K562 (cell line): ENCODE results near the gene GMDS. TPM values are rescaled to one million over a fixed set of nuclear protein-coding genes. Genes with fewer than 3 reads are reported as not detected.

Experiments
- ATAC-seq: fragments of 200-7000 bp; cut with Tn5 transposase; 3 replicates; pipeline ENCODE4 v1.9.1; 2020; ENCODE audit warnings: moderate library complexity
- BruUV-seq: library from RNA; stranded (reverse); fragments of 400-500 nt; replicated peaks from 2 replicates; lab custom pipeline; 2021; lab: Mats Ljungman, UMichigan
- CTCF ChIA-PET: fragments of 300-600 bp; formaldehyde crosslinking; extraction: SDS; loops from one replicate; lab custom pipeline; 2021; ENCODE audit warnings: low intra/inter-chr PET ratio; lab: Yijun Ruan, JAX
- POLR2A ChIA-PET: fragments of 300-600, 350-650 bp; sonication (Branson Sonifier 250); formaldehyde crosslinking; extraction: SDS; loops from one replicate; lab custom pipeline; 2021; ENCODE audit warnings: antibody characterized with exemption, inconsistent platforms; lab: Yijun Ruan, JAX
- DNase-seq, 4 experiments: peaks; one replicate each; pipeline versions ENCODE4 v3.0.0 to v3.0.0-alpha.2; 2011 to 2018; ENCODE audit warnings: low spot score in 3 of 4, mixed read lengths in 3 of 4; ENCODE audit errors: extremely low read depth in 1 of 4
- FAIRE-seq: peaks from 2 replicates; lab custom pipeline; 2011; peaks lifted over from hg19 to GRCh38; lab: Jason Lieb, UNC
- H2AFZ ChIP-seq: 2 replicates; pipeline ENCODE4 v1.6.0; 2011; ENCODE audit warnings: low read depth, low read length, control low read depth, inconsistent platforms
- H3K27ac ChIP-seq: fragments of 200-600 bp; 3 replicates; pipeline ENCODE4 v1.8.0; 2011; ENCODE audit warnings: low read depth, mild to moderate bottlenecking, control low read depth, inconsistent platforms, low read length, moderate library complexity, mixed read lengths; ENCODE audit errors: extremely low read depth
- H3K27me3 ChIP-seq, 2 experiments: fragments of 300-600 bp in 1 of 2; 2 replicates in 1 of 2; 3 replicates in 1 of 2; pipeline versions ENCODE4 v1.6.0 to v1.8.0; 2011; ENCODE audit warnings: inconsistent platforms in 2 of 2, low read length in 2 of 2, mild to moderate bottlenecking in 1 of 2, mixed read lengths in 1 of 2, moderate library complexity in 1 of 2; ENCODE audit not compliant: control insufficient read depth in 2 of 2, insufficient read depth in 2 of 2
- H3K36me3 ChIP-seq: fragments of 300-600 bp; 3 replicates; pipeline ENCODE4 v1.8.0; 2011; ENCODE audit warnings: mild to moderate bottlenecking, low read length, inconsistent platforms; ENCODE audit not compliant: control insufficient read depth, insufficient read depth
- H3K4me1 ChIP-seq, 2 experiments: fragments of 200-600 bp in 1 of 2; replicated peaks in 1 of 2; 2 replicates in 1 of 2; 3 replicates in 1 of 2; pipeline versions ENCODE4 v1.5.1 to v1.8.0; 2011; ENCODE audit warnings: inconsistent platforms in 2 of 2, low read length in 2 of 2, mild to moderate bottlenecking in 1 of 2, mixed read lengths in 1 of 2, moderate library complexity in 1 of 2; ENCODE audit not compliant: control insufficient read depth in 2 of 2, insufficient read depth in 2 of 2
- H3K4me2 ChIP-seq: 2 replicates; pipeline ENCODE4 v1.6.1; 2011; ENCODE audit warnings: low read length, control low read depth, inconsistent platforms, mixed read lengths; ENCODE audit not compliant: insufficient read depth
- H3K4me3 ChIP-seq: fragments of 200-600 bp; sonication (generic), shearing (Covaris generic); 2 replicates; pipeline ENCODE4 v1.5.1; 2016; ENCODE audit warnings: control low read depth, inconsistent platforms
- H3K79me2 ChIP-seq: fragments of 200-600 bp; 3 replicates; pipeline ENCODE4 v1.8.0; 2011; ENCODE audit warnings: low read length, inconsistent platforms; ENCODE audit not compliant: control insufficient read depth, insufficient read depth
- H3K9ac ChIP-seq, 2 experiments: 2 replicates each; pipeline versions ENCODE4 v1.6.0 to v1.6.1; 2011; ENCODE audit warnings: low read depth in 2 of 2, low read length in 2 of 2, control low read depth in 1 of 2, inconsistent platforms in 1 of 2, mild to moderate bottlenecking in 1 of 2, mixed read lengths in 1 of 2; ENCODE audit not compliant: insufficient read depth in 1 of 2
- H3K9me1 ChIP-seq: one replicate; pipeline ENCODE4 v1.6.0; 2011; ENCODE audit warnings: inconsistent platforms, mild to moderate bottlenecking, low read length, moderate library complexity; ENCODE audit not compliant: control insufficient read depth, insufficient read depth
- H3K9me3 ChIP-seq: replicated peaks from 2 replicates; pipeline ENCODE4 v1.5.1; 2011; ENCODE audit warnings: low read depth, low read length, inconsistent platforms; ENCODE audit not compliant: control insufficient read depth, insufficient read depth
- H4K20me1 ChIP-seq: replicated peaks from 2 replicates; pipeline ENCODE4 v1.6.1; 2011; ENCODE audit warnings: low read length, inconsistent platforms, mixed read lengths; ENCODE audit not compliant: control insufficient read depth, insufficient read depth
- DDX20 ChIP-seq: fragments of 450-650 bp; IDR thresholded peaks from 2 replicates; pipeline ENCODE4 v1.6.1; 2016; ENCODE audit warnings: missing genetic modification characterization, low read depth, mild to moderate bottlenecking, missing compliant biosample characterization, moderate library complexity
- E2F5 ChIP-seq: sonication (generic); formaldehyde crosslinking; IDR thresholded peaks from 2 replicates; pipeline ENCODE4 v1.8.0; 2022; ENCODE audit warnings: mild to moderate bottlenecking, missing genetic modification reagents
- HIVEP1 ChIP-seq: fragments of 250-450 bp; sonication (Bioruptor Pico); IDR thresholded peaks from 2 replicates; pipeline ENCODE4 v1.4.0; 2020; ENCODE audit warnings: mild to moderate bottlenecking
- HSF4 ChIP-seq: fragments of 250-450 bp; sonication (Bioruptor Pico); IDR thresholded peaks from 2 replicates; pipeline ENCODE4 v2.1.2; 2022; ENCODE audit warnings: mild to moderate bottlenecking, moderate library complexity, borderline replicate concordance
- MCM2 ChIP-seq: fragments of 450-650 bp; IDR thresholded peaks from 2 replicates; pipeline ENCODE4 v1.6.1; 2017; ENCODE audit warnings: low read depth, mild to moderate bottlenecking
- PTTG1 ChIP-seq: fragments of 450-650 bp; IDR thresholded peaks from 2 replicates; pipeline ENCODE4 v1.6.1; 2016; ENCODE audit warnings: low read depth, mild to moderate bottlenecking, missing genetic modification characterization, missing compliant biosample characterization
- SP2 ChIP-seq: IDR thresholded peaks from 2 replicates; pipeline ENCODE4 v1.6.1; 2011; ENCODE audit warnings: mild to moderate bottlenecking, low read depth, low read length, moderate library complexity; ENCODE audit not compliant: poor library complexity, severe bottlenecking; ENCODE audit errors: extremely low read depth
- WGBS: fragments of 100-300 bp; shearing (Covaris generic); methylation state at CpG from one replicate; pipeline ENCODE4 v1.1.6; 2016; ENCODE audit warnings: low coverage, mixed read lengths; ENCODE audit not compliant: insufficient coverage; ENCODE audit errors: missing lambda C conversion rate; 5-methylcytosine and 5-hydroxymethylcytosine counted together
- in situ Hi-C: fragments of 300-500 bp; cut with MboI; formaldehyde crosslinking; loops from 4 replicates; pipeline ENCODE4 v1.15.0; 2018; ENCODE audit warnings: inconsistent platforms, mixed read lengths
- intact Hi-C: fragments of 100-400 bp; cut with micrococcal nuclease; formaldehyde crosslinking; loops from 2 replicates; pipeline ENCODE4 v1.14.2; 2022
- polyA plus RNA-seq, 8 experiments: library from polyadenylated mRNA; depleted of rRNA in 4 of 8; stranded (reverse) in 5 of 8; unstranded in 3 of 8; fragments of >200 nt; fragmentation: Nextera tagmentation in 2 of 8; fragmentation: Illumina TruSeq in 1 of 8; extraction: Ambion mirVana in 2 of 8; extraction: Trizol in 1 of 8; gene quantifications; 2 replicates each; pipeline versions ENCODE4 v1.2.1 to v1.2.3, GENCODE V29; 2011 to 2014; ENCODE audit warnings: inconsistent platforms in 1 of 8, missing spikeins in 1 of 8
- total RNA-seq, 7 experiments: library from RNA; depleted of rRNA in 6 of 7; stranded (reverse); fragments of >200 nt in 6 of 7; fragmentation: Illumina TruSeq in 2 of 7; extraction: Trizol in 2 of 7; gene quantifications; 2 replicates each; pipeline versions ENCODE4 v1.2.1 to v1.2.3, GENCODE V29; 2011 to 2021; ENCODE audit warnings: low replicate concordance in 1 of 7
- TF ChIP-seq, protein P1 (sequence below): fragments of 450-650 bp; formaldehyde crosslinking; IDR thresholded peaks from 2 replicates; pipeline ENCODE4 v1.4.0; 2020; ENCODE audit warnings: mild to moderate bottlenecking

Gene GMDS
- total and polyA plus RNA-seq, 9 of the 15 experiments (the other 6 are each of a cell fraction or from before 2014, with no cell fraction given): 0.48 to 31.8 (median 13.4) TPM

- WGBS: 30% methylated on average over 3 of the region's 3 CpGs
- no peak overlapping the region for H3K4me3 ChIP-seq
- H3K4me2 ChIP-seq: no peak overlapping the region
- H3K4me1 ChIP-seq: no peaks in the 10 kb centered on the region
- no peaks in the 10 kb centered on the region for H4K20me1 ChIP-seq
- ChIA-PET CTCF (no interaction called here), POLR2A (interaction anchor here (1.1 kb wide), 1 partner anchor 24 kb away, joined by 3 read pairs; no protein-coding TSS in a partner anchor)
- H3K27ac ChIP-seq: no peak overlapping the region
- intact Hi-C loops: no loop called here
- DNase-seq (no peak), FAIRE-seq (no peak), ATAC-seq (no peak)
- no peak overlapping the region for H2AFZ ChIP-seq
- in situ Hi-C loops: no loop called here
- no peaks in the 10 kb centered on the region for H3K9me3 ChIP-seq
- H3K27me3 ChIP-seq: no peaks in the 10 kb centered on the region
- no peaks in the 10 kb centered on the region for H3K79me2 ChIP-seq
- no peak overlapping the region for H3K9ac ChIP-seq
- no TSS peak for BruUV-seq
- TF ChIP-seq SP2: no peak
- TF ChIP-seq MCM2: no peak
- TF ChIP-seq PTTG1 (tag): no peak
- no peak for TF ChIP-seq HSF4 (CRISPR knock-in tag)
- TF ChIP-seq HIVEP1 (CRISPR knock-in tag): no peak
- no peak for TF ChIP-seq E2F5 (CRISPR knock-in tag)
- no peak for TF ChIP-seq DDX20 (tag)
- TF ChIP-seq, protein P1, sequence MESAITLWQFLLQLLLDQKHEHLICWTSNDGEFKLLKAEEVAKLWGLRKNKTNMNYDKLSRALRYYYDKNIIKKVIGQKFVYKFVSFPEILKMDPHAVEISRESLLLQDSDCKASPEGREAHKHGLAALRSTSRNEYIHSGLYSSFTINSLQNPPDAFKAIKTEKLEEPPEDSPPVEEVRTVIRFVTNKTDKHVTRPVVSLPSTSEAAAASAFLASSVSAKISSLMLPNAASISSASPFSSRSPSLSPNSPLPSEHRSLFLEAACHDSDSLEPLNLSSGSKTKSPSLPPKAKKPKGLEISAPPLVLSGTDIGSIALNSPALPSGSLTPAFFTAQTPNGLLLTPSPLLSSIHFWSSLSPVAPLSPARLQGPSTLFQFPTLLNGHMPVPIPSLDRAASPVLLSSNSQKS (CRISPR knock-in tag): no peak
- TF ChIP-seq, all 486 proteins: peak for 0
- Histone ChIP-seq H3K9me1 (no peaks in the 10 kb centered on the region), H3K36me3 (no peaks in the 10 kb centered on the region)
Observed at GRCh38 chr6:2270054-2270453, 24.6 kb upstream of the GMDS start.
